HT1080 (cell line): ENCODE data around the gene REV1. TPM values are rescaled to one million over a fixed set of nuclear protein-coding genes. Genes with fewer than 3 reads are reported as not detected.

ENCODE experiments used
- DNase-seq: peaks from one replicate; pipeline ENCODE4 v3.0.0-alpha.2; 2015; ENCODE audit warnings: low read depth
- polyA plus RNA-seq, 2 experiments: library from polyadenylated mRNA; depleted of rRNA; stranded (reverse); fragments of >200 nt; gene quantifications; 2 replicates each; pipeline ENCODE4 v1.2.3, GENCODE V29; 2015
- total RNA-seq: library from RNA; depleted of rRNA; stranded (reverse); fragments of >200 nt; shearing (Covaris generic); gene quantifications from 2 replicates; pipeline ENCODE4 v1.2.3, GENCODE V29; 2014; rRNA removed

The REV1 gene
- 15.9 and 18.5 TPM in 2 replicates for total RNA-seq
- 11.7 and 12.9 TPM in 2 replicates for polyA plus RNA-seq (2015; cell fraction: cytosol; rRNA removed)
- polyA plus RNA-seq (2015; cell fraction: nucleus; rRNA removed), result 58.9 and 62.0 TPM in 2 replicates

DNA sequence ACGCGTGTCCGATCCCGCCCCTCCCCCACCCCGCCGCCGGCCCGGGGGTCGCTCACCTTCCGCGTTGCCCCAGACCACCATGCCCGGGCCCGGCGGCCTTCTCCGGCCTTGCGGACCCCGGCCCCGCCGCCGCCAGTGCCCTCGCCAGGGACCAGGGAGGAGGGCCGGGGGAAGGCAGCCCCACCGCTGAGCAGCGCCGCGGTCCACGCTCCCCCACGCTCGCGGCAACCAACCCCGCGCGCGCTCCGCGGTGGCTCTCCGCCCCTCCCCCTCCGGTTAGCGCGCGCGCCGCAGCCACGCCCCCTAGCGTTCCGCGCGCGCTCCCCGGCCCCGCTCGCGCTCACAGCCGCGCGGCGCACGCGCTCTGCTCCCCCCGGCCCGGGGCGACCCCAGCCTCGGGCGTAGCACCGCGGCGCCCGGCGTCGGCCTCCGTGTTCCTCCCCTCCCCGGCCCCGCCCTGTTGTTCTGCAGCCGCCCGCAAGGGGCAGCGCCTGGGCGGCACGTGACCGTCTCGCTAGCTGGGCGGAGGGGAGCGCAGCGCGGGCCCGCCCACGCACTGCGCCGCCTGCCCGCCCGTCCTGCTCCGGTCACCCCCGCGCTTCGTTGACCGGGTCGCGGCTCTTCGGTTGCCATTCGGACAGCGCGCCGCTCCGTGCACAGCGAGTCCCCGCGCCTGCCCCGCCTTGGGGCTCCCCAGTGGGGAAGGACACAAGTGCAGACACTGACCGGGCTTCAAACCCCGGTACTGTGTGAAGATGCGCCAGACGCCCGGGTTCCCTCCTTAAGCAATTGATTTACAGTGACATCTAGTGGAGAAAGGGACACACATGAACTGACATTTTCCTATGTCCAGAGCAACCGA, at the start of gene REV1:
Gene REV1 (minus strand): TSS at position 257 of the 862 bp plus-strand sequence. CDS start 25,042 bp downstream, outside the sequence.
- peak; percentile 91 for DNase-seq

GRCh38 chr2:99537910-99538485, 48.2 kb upstream of the REV1 start:
- no peak for DNase-seq

- no peak for DNase-seq
Observed at GRCh38 chr2:99524056-99524455, 34.2 kb upstream of the REV1 start.

DNA sequence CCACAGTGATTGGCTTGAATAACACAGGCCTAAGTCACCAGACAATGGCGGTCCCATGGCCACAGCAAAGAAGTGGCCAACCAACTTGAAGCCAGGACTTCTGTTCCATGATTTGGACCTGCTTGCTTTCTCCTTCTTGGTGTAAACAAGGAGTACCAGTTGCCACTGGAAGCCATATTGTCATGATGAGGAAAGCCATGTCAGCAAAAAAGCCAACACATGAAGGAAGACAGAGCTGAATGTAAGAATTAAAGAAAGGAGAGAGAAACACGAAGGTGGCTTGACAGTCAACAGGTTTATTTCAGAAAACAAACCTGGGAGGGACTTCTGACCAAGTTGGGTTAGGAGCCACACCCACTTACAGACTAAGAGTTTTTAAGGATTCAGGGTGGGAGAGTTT, 32.3 kb upstream of the REV1 start:
- DNase-seq, result no peak

DNA sequence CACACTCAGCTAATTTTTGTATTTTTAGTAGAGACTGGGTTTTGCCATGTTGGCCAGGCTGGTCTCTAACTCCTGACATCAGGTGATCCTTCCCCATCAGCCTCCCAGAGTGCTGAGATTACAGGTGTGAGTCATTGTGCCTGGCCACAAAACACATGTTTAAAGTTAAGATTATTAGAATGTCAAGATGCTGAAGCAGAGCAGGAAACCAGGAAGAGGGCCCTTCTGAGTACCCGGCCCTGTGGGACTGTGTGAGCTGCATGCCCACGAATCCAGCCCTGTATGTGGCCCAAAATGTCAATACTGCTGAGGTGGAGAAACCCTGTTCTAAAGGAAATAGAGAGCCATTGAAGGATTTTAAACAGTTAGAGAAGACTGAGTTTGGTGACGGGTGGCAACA, 31.0 kb upstream of the REV1 start:
- DNase-seq, result peak; percentile 38

DNA sequence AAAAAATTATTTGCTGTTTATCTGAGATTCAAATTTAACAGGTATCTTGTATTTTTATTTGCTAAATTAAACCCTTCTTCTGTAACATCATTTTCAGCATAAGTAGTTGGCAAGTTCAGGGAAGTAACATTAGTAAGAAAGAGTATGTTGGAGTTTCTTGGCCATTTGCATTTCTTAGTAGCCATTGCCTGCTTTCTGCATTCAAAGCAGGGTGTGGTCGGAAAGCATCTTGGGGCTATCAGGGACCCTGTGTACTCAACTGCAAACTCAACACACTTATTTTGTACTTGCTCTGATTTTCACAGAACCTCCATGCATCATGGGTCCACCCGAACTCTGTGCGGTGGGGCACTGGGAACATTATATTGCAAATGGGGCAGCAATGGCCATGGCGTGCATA, 30.4 kb upstream of the REV1 start:
- no peak for DNase-seq

DNA sequence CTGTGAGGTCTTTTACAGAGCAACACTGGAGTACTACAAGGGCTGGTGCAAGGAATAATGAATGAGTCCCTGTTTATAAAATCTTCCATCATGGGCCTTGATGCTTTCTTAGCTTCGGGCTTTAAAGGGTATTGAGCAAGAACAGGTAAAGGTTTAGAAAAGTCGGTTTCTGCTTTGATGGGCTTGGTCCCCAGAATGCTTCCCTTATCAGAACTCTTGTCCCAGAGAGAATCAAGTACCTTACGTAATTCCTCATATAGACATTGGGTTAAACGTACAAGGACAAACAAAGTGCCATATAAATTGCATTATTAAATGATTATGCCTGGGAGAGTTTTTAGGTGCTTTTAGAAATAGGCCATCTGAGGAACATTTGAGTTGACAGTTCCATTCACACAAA, 24.5 kb upstream of the REV1 start:
- no peak for DNase-seq

DNA sequence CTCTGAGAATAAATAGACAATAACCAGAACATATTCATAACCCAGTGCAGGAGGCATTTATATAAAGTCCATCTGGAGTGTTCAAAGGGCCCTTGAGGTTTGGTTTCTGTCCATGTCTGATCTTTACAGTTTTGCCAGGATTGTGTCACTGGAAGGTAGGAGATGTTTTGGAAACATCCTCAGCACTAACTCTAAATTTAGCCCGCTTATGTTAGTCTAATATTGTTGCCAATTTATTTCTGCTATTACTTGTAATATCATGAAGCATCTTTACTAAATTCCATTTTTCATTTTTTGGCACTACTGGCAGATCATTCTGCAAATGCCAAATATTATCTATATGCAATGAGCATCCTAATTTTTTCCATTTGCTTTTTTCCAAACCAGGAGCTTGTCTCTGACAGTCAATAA, 22.4 kb upstream of the REV1 start:
- no peak for DNase-seq

DNA sequence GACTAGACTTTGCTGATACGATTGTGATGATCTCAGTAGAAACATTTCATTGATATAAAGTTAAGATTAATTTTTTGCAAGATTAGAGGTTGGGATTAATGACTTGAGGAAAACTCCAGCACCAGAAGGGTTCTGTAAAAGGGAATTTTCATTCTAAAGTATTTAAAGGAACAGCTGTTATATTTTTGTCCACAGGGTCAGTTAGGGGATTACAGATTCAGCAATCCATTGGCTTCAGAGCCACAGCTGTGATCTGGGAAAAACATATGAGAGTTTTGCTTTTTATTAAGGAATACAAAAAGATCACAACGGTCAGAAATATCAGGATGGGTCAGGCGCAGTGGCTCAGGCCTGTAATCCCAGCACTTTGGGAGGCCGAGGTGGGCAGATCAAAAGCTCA, 19.6 kb upstream of the REV1 start:
- no peak for DNase-seq

- no peak for DNase-seq
Observed at GRCh38 chr2:99507937-99508818, 18.4 kb upstream of the REV1 start.

- DNase-seq, result no peak
Observed at GRCh38 chr2:99504844-99505584, 15.2 kb upstream of the REV1 start.

DNA sequence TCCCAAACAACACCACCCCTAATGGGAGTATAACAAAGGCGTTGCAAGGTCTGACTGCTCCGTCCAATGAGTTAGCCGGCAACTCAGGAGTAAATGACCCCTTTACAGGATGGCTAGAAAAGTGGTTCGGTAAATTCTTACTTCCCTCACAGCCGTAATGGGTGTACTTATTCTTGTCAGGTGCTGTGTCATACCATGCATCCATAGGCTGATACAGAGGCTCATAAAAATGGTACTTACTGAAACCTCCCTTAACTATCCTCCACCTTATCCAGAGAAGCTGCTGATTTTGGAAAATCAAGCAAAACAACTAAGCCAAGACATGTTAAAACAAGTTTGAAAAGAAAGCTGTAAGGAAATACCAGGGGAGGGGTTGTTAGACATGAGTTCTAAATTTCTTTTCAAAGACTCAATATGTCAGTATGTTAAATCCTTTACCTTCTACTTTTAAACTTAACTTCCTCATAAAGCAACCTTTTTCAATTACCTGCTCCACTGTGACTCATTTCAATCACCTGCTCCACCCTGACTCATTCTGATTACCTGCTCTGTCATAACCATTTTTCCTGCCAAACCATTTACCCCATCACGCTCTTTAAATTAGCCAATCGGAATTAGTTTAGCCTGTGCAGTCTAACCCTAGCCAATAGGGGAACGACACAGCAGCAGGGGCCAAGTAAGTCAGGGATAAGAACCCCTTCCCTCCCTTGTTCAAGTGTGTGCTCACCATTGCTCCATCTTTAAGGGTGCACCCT, 14.0 kb upstream of the REV1 start:
- DNase-seq, result peak; percentile 36

- no peak for DNase-seq
Observed at GRCh38 chr2:99496021-99496420, 6.2 kb upstream of the REV1 start.

DNA sequence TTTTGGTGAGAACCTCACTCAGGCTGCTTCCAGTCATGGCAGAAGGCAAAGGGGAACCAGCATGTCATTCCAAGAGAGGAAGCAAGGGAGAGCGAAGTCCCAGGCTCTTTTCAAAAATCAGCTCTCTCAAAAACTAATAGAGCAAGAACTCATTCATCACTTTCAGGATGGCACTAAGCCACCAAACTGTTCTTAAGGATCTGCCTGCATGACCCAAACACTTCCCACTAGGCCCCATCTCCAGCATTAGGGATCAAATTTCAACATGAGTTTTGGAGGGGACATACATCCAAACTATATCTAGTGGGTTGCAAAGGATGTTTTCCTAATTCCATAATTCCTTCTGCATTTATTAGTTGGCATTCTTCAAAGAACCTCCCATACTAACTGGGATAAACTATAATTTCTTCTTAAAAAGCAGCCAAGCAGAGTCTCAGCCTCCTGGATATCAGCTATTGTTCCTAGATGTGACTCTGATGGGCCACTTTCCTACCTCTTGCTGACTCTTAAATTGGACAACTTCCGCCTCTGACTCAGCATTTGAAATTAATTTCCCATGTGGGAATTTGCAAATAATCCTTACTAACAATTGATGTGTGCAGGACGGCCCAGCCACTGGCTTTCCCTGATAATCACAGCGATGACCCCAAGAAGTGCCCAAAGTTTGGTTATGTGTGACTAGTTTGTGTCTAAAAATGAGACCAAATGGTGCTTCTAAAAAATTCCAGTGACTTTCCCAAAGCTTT, 5.5 kb upstream of the REV1 start:
- DNase-seq, result no peak

GRCh38 chr2:99492721-99493120, 2.9 kb upstream of the REV1 start:
- no peak for DNase-seq

GRCh38 chr2:99490623-99491461, 1.0 kb upstream of the REV1 start:
- no peak for DNase-seq

DNA sequence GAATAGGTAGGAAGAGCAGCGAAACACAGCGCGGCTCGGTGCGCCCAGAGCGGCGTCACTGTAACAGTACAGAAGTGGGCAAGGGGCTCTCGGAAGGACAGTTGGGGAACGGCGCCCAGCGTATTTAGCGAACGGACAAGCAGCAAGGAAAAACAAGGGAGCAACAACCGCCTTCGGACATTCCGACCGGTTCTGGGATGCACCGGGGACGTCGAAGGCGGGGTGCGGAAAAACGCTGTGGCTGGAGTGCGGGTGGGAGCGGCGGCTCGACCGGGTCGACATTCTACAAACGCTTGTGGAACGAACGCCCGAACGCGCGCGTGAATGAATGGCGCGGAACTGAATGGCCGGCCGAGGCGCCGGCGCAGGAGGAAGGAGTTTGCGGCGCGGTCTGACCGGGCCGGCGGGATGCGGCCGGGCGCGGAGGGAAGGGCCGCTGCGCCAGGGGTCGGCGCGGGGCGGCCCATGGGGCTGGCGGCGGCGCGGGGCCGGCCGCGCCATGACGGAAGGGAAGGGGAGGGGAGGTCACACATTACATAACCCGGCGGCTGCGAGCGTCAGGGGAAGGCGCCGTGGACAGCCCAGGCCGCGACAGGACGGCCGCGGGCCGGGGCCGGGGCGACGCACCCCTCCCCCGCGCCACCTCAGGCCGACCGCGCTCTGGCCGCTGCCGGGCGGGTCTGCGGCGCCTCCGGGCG, 605 bp downstream of the REV1 start:
- DNase-seq, result peak; percentile 23

- peak; percentile 45 for DNase-seq
Observed at GRCh38 chr2:99488539-99489062, 1.2 kb downstream of the REV1 start.
